Mononuclear cell (primary cell): ENCODE data around the gene TNNC1. TPM values are rescaled to one million over a fixed set of nuclear protein-coding genes. Genes with fewer than 3 reads are reported as not detected.

Source experiments
- H3K27me3 ChIP-seq: 2 replicates; pipeline ENCODE4 v1.6.0; 2011; ENCODE audit warnings: low read length, control low read depth; ENCODE audit not compliant: insufficient read depth
- H3K4me1 ChIP-seq: 2 replicates; pipeline ENCODE4 v1.5.1; 2011; ENCODE audit warnings: mild to moderate bottlenecking, low read length, control low read depth; ENCODE audit not compliant: insufficient read depth
- H3K4me3 ChIP-seq: 2 replicates; pipeline ENCODE4 v1.5.1; 2011; ENCODE audit warnings: mild to moderate bottlenecking, low read length, moderate library complexity
- H3K9me3 ChIP-seq: 2 replicates; pipeline ENCODE4 v1.5.1; 2011; ENCODE audit warnings: low read depth, mild to moderate bottlenecking, control low read depth, low read length
- total RNA-seq: library from RNA; depleted of rRNA; stranded (reverse); fragments of >200 nt; gene quantifications from one replicate; pipeline ENCODE4 v1.2.3, GENCODE V29; 2012

TNNC1 gene
- 0.31 TPM for total RNA-seq

DNA sequence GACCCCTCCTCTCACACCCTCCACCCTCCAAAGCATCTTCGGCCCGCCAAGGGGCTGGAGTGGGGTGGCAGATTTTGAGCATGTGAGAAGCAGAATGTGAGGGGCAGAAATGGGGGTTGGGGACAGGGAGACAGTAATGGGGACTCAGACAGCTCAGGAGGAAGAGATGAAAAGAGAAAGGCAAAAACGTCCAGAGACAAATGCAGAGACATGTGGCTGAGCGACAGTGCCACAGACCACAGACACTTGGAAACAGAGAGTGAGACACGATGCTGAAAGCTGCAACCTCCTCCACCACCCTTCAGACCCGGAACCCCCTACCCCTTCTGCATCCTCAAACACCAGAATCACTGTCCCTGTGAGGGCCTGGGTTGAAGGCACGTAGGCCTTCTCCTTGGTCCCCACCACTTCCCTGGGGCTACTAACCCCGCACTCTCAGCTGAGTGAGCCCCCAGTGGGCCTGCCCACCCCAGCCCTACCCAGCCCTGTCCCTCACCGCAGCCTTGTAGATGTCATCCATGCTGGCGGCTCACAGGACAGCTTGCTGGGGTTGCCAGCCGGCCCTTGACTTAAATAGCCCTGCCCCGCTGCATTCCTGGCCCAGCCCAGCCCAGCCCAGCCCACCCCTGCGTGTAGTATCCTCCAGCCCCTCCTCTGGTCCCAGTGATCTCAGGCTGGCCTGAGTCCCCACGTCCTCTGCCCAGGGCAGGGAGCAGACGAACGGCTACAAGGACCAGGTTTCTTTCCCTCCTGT lies at the start of gene TNNC1:
TNNC1 (minus strand) TSS at position 546 of the 754 bp plus-strand sequence; CDS start at position 520, 26 bp downstream.
- Histone ChIP-seq H3K27me3 (no peaks in the 10 kb centered on the region), H3K9me3 (no peaks in the 10 kb centered on the region), H3K4me3 (peak within 1 kb of the TSS; percentile 76), H3K4me1 (peaks cover 34% of the 10 kb centered on the region)

DNA sequence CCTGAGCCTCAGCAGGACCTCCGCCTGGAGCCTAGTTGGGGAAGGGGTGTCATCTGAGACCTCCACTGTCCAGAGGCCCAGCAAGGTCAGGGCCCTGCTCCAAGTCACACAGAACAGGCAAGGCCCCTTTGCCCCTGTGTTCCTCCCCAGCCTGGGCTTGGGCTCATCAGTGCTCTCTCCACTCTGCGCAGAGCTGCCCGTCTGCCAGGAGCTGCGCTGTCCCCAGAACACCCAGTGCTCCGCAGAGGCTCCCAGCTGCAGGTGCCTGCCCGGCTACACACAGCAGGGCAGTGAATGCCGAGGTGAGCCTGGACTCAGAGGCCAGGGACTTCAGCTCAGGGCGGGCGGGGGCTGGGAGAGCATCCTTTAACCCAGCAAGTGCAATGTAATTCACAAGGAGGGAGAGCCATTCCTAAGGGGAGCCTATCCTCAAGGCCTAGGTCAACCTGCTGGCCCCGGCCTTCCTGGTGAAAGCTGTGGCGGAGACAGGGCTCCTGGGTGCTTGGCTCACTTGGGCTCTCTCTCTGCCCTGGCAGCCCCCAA lies 49.0 kb upstream of the TNNC1 start:
- no peak overlapping the region for H3K4me3 ChIP-seq

DNA sequence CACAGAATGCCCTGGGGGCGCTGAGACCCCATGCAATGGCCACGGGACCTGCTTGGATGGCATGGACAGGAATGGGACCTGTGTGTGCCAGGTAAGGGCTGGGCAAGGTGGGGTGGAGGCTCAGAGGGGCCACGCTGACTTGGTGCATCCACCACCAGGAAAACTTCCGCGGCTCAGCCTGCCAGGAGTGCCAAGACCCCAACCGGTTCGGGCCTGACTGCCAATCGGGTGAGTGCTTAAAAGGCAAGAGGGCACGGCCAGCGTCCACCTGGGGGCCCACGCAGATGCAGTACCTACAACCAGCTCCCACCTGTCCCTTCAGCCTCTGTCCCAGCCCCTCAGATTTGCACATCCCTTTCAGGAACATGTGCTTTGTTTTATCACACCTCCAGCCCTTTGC lies 48.2 kb upstream of the TNNC1 start:
- Histone ChIP-seq H3K9me3 (no peaks in the 10 kb centered on the region), H3K27me3 (no peaks in the 10 kb centered on the region), H3K4me1 (peaks cover 38% of the 10 kb centered on the region), H3K4me3 (no peak overlapping the region)

More for the DNA sequence above, 49.0 kb upstream of the TNNC1 start:
- no peaks in the 10 kb centered on the region for H3K9me3 ChIP-seq
- no peaks in the 10 kb centered on the region for H3K27me3 ChIP-seq
- H3K4me1 ChIP-seq = peaks cover 29% of the 10 kb centered on the region

DNA sequence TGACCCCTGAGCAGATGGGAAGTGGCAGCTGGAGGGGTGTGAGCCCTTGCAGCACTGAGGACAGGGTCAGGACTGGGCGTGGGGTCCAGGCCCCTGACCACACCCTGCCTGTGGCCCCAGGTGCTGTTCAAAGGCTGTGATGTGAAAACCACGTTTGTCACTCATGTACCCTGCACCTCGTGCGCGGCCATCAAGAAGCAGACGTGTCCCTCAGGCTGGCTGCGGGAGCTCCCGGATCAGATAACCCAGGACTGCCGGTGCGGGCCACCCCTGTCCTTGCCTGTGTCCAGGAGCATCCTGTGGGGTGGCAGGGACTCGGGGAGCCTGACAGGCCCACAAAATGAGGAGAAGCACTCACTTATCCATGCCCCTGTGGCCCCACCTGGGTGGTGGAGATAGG lies 47.2 kb upstream of the TNNC1 start:
- Histone ChIP-seq H3K4me3 (no peak overlapping the region), H3K4me1 (peaks cover 47% of the 10 kb centered on the region), H3K9me3 (no peaks in the 10 kb centered on the region), H3K27me3 (no peaks in the 10 kb centered on the region)

DNA sequence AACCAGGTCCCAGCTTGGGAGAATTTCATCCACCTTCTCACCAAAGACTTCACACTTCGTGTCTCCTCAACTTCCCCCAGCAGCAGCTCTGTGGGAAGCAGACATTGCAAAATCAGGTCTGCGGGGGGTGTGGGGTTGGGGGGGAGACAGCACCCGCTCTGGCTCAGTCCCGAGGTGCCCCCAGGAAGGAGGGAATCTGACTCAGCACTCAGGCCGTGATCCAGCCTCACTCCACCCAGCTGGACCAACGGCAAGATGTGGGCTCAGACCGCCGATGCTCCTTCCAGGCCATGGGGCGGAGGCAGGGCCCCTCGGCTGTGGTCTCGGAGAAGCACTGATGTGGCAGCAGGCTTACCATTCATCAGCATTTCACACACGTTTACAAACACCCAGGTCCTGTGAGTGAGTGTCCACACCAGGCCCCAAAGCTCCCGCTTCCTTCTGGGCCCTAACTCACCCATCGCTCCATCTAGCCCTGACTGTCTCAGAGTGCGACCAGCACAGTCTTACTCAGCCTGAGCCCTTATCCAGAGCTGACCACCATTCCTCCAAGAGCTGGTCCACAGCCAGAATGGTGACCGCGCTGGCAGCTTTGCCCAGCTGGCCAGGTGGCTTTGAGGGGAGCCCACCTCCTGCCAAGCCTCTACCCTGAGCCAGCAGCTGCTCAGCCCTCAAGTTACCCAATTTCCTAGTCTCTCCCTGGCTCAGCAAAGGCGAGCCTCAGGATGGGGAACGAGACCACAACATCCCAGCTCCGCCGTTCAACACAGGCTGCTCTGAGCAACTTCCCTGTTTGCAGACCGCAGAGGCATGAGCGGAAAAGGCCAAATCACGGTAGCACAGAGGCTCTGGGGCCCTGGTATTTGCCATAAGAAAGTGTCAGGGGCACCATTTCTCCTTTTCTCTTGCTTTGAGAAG lies 44.6 kb upstream of the TNNC1 start:
- Histone ChIP-seq H3K4me3 (no peak overlapping the region), H3K4me1 (peaks cover 69% of the 10 kb centered on the region), H3K9me3 (no peaks in the 10 kb centered on the region), H3K27me3 (no peaks in the 10 kb centered on the region)

DNA sequence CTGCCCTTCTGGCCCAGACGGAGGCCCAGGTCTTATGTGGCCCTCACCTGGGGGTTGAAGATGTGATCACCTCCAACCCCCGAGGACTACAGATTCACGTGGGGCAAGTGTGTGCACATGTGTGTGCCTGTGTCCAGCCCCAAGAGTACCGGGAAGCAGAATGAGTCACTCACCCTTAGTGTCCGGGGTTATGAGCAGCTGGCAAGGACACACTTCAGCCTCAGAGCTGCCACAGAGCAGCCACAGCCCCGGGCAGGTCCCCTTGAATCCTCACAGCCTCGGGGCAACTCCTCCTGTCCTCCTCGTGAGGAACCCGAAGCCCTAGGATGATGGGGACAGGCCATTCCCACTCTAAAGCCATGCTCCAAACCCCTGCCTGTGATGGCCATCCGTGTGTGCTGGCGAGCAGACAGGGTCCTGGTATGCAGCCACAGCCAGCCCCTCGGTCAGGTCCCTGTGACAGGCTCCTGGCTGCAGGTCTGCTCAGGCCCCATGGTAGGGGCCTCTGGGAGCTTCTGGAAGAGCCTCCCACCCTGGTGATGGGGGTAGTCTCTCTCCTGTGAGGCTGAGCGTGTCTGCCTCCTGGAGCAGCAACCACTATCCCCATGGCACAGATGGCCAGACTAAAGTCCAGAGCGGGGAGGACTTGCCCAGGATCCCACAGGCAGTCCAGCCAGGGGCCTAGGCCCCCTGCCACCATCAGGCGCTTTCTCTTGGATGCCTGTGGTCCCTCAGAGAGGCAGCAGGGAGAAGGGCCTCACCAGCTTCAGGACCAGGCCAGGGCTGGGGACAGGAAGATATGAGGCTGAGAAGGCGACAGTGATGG lies 42.1 kb upstream of the TNNC1 start:
- Histone ChIP-seq H3K27me3 (no peaks in the 10 kb centered on the region), H3K4me3 (peak overlapping the region; percentile 34), H3K9me3 (no peaks in the 10 kb centered on the region), H3K4me1 (peaks cover 83% of the 10 kb centered on the region)

DNA sequence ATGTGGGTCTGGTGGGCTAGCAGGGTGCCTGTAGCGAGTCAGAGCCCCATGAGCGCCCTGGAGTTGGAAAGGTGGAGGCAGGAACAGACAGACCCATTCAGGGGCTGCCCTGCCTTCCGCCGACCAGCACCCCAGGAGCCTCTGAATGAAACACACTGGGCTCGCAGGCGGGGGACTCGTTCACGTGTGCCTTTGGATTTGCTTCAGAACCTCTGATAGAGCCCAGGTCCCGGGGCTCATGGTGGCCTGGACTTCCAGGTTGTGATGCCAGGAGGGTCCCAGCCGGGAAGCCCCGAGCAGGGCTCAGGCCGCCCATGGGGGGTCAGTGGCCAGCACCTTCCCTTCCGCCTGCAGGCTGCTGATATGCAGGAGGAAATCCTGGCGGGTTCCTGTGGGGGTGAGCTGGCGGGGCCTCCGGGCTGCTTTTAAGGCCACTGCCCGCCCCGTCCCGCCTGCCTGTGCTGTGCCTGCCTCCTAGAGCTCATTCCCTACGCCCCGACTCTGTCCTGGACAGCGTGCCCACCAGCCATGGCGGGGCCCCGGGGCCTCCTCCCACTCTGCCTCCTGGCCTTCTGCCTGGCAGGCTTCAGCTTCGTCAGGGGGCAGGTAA lies 41.1 kb upstream of the TNNC1 start, which contains the start of gene STAB1:
STAB1 (plus strand) TSS at position 453 of the 610 bp plus-strand sequence; CDS start at position 529, 76 bp downstream.
- peaks cover 83% of the 10 kb centered on the region for H3K4me1 ChIP-seq
- no peaks in the 10 kb centered on the region for H3K27me3 ChIP-seq
- peak within 1 kb of the TSS; percentile 34 for H3K4me3 ChIP-seq
- no peaks in the 10 kb centered on the region for H3K9me3 ChIP-seq

DNA sequence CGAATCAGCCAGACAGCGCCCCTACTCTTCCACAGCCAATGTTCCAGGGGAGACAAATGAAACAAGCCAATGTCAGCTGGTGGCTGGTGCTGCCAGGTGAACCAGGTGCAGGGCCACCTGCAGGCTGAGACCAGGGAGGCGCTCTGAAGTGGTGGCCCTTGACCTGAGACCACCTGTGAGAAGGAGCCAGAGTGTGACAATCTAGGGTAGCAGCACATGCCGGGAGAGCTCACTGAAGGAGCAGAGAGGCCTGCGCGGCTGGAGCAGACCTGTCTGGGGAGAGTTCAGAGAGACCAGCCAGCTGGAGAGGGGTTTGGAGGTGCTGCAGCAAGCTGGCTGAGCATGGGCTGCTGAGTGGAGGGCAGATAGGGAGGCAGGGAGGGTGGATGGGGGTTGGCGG lies 40.6 kb upstream of the TNNC1 start:
- Histone ChIP-seq H3K4me3 (no peak overlapping the region), H3K4me1 (peaks cover 84% of the 10 kb centered on the region), H3K27me3 (no peaks in the 10 kb centered on the region)

DNA sequence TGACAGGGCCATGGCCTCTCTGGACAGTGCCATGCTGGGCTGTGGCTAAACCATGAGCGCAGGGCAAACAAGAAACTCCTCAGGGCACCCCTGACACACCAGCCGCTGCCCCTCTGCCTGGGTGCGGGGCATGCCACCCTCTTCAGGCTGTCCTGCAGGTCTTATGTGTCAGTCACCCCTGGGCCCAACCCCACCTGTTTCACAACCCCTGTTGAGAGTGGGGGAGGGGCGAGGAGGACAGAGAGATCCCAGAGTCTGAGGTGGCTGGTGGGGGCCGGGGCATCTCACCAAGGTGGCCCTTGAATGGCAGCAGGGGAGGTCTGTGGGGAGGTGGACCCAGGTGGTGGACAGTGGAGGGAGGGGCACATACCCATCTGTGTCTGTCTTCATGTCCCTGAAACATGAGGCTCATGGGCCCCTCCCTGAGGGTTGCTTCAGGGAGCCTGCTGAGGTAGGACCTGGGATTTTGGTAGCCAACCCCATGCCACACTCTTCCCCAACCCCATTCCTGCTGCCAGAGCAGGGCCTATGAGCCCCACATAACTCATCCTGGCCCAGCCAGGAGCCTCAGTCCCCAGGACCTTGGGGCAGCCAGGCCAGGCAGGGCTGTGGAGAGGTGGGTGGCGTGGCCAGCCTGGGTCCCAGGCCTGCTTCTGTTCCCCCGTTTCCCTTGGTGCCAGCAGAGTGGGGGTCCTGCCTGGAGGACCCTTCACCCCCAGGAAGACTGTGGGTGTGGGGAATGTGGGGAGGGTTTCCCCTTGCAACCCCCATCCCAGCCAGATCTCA lies 39.6 kb upstream of the TNNC1 start:
- Histone ChIP-seq H3K27me3 (no peaks in the 10 kb centered on the region), H3K4me1 (peaks cover 73% of the 10 kb centered on the region), H3K9me3 (no peaks in the 10 kb centered on the region), H3K4me3 (no peak overlapping the region)

More for the DNA sequence above, 40.6 kb upstream of the TNNC1 start:
- no peaks in the 10 kb centered on the region for H3K9me3 ChIP-seq

DNA sequence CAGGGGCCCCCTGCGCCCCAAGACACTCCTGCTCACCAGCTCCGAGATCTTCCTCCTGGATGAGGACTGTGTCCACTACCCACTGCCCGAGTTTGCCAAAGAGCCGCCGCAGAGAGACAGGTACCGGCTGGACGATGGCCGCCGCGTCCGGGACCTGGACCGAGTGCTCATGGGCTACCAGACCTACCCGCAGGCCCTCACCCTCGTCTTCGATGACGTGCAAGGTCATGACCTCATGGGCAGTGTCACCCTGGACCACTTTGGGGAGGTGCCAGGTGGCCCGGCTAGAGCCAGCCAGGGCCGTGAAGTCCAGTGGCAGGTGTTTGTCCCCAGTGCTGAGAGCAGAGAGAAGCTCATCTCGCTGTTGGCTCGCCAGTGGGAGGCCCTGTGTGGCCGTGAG lies 38.2 kb upstream of the TNNC1 start:
- Histone ChIP-seq H3K4me1 (peaks cover 60% of the 10 kb centered on the region), H3K4me3 (no peak overlapping the region), H3K9me3 (no peaks in the 10 kb centered on the region), H3K27me3 (no peaks in the 10 kb centered on the region)

DNA sequence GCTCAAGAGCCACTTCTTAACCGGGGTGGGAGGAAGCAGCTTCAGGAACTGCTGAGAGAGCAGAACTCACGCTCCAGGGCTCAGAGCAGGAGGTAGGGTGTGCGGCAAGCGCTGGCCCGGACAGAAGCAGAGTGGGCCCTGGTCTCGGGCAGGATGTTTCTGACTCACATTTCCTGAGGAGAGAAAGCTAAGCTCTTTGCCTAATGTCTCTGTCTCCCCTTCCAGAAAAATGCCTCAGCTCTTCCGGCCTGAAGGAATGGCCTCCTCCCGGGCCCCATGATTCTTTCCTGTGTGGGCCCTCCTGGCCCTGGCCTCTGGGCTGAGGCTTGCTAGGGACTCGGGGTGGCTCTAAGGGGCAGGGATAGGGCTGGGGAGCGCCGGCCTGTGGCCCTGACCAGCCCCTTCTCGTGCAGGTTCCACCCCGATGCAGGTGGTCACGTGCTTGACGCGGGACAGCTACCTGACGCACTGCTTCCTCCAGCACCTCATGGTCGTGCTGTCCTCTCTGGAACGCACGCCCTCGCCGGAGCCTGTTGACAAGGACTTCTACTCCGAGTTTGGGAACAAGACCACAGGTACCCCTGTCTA lies 37.2 kb upstream of the TNNC1 start:
- no peak overlapping the region for H3K4me3 ChIP-seq
- no peaks in the 10 kb centered on the region for H3K9me3 ChIP-seq
- H3K27me3 ChIP-seq = no peaks in the 10 kb centered on the region
- peaks cover 50% of the 10 kb centered on the region for H3K4me1 ChIP-seq

DNA sequence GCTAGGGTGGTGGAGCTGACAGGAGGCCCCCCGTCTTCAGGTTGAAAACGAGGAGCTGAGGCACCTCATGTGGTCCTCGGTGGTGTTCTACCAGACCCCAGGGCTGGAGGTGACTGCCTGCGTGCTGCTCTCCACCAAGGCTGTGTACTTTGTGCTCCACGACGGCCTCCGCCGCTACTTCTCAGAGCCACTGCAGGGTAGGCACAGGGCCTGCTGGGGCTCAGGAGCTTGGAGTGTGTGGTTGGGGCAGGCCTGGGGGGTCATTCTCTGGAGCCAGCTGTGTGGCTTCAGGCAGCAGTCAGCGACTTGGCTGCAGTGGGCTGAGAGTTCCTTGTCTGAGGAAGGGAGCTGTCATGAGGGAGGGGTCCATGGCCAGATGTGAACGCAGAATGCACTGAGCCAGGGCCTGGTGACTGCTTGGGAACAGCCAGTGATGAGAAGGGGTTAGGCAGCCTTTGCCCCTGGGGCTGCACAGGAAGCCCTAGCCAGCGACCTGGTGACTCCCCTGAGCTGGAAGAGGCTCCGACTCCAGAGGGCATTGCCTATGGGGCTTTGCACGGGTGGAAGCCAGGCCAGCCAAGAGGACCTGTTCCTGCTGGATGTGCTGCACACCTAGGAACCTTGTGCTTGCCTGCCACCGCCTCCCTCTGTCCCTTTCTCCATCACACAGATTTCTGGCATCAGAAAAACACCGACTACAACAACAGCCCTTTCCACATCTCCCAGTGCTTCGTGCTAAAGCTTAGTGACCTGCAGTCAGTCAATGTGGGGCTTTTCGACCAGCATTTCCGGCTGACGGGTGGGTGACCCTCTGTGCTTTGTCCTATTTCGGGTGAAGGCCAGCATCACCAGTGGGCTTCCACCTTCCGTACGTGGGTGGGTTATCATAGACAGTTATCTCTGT lies 36.4 kb upstream of the TNNC1 start:
- Histone ChIP-seq H3K4me1 (peaks cover 42% of the 10 kb centered on the region), H3K9me3 (no peaks in the 10 kb centered on the region), H3K27me3 (no peaks in the 10 kb centered on the region), H3K4me3 (no peak overlapping the region)
